ENCODE measurements around the gene SLC25A10.

SLC25A10 gene

DNA sequence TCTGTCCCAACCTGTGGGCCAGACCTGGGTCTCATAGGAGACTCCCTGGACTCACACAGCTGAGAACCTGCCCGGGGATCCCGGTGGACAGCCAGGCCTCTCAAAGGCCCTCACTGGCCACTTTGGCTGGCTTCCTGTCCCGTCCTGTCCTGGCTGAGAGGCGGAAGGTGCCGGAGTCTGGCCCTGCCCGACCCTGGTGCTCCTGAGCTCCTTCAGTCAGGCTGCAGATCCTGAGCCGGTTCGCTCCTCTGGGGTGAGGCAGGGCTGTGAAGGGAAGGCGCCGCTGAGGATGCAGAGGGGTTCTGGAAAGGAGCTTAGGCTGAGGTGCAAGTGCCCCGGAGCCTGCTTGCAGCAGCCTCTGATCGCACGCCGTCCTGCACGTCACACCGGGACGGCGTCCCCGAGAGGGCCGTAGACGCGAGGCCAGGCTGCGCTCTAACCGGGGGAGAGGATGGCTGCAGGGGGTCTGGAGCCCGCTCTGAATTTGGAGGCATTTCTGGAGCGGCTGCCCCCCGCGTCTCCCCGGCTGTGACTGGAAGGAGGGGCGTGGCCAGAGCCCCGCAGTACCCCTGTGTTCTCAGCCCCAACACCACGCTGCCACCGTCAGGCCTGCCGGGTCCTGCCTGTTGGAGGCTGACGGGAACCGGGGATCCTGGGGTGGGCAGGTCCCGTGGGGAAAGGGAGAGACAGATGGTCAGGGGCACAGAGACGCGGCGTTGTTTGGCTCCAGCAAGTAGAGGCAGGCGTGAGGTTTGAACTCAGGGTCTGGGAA lies 24.1 kb upstream of the SLC25A10 start:
- no peak for DNase-seq (ENCODE audit: low read depth)

GRCh38 chr17:81688616-81689015 lies 23.5 kb upstream of the SLC25A10 start:
- DNase-seq (ENCODE audit: low read depth), result no peak

- no peak for DNase-seq (ENCODE audit: low read depth)
Observed at GRCh38 chr17:81690066-81690465, 22.0 kb upstream of the SLC25A10 start.

GRCh38 chr17:81690549-81690948 lies 21.5 kb upstream of the SLC25A10 start:
- no peak for DNase-seq (ENCODE audit: low read depth)

- no peak for DNase-seq (ENCODE audit: low read depth)
Observed at GRCh38 chr17:81691196-81691595, 20.9 kb upstream of the SLC25A10 start.

GRCh38 chr17:81691608-81692007 lies 20.5 kb upstream of the SLC25A10 start:
- no peak for DNase-seq (ENCODE audit: low read depth)

DNA sequence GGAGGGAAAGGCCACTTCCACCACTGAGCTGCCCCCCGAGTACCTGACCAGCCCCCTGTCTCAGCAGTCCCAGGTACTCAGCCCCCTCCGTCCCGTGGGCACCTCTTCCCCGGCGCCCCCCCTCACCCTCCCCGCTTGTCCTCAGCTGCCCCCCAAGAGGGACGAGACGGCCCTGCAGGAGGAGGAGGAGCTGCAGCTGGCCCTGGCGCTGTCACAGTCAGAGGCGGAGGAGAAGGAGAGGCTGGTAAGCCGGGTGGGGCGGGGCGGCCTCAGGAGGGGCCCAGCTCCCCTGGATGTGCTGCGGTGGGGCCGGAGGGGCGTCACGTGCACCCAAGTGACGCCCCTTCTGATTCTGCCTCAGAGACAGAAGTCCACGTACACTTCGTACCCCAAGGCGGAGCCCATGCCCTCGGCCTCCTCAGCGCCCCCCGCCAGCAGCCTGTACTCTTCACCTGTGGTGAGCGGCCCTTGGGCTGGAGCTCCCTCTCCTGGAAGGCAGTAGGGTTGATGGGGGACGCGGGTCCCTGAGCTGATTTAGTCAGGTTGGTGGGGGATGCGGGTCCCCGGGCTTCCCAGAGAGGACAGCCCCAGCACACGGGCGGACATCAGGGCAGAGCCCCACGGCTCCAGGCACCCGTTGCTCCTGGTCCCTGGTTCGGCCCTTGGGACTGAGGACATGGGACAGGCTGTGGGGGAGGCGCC lies 18.4 kb upstream of the SLC25A10 start:
- no peak for DNase-seq (ENCODE audit: low read depth)

GRCh38 chr17:81694810-81695209 lies 17.3 kb upstream of the SLC25A10 start:
- no peak for DNase-seq (ENCODE audit: low read depth)

- DNase-seq (ENCODE audit: low read depth), result no peak
Observed at GRCh38 chr17:81695211-81695610, 16.9 kb upstream of the SLC25A10 start.

- DNase-seq (ENCODE audit: low read depth), result no peak
Observed at GRCh38 chr17:81695801-81696200, 16.3 kb upstream of the SLC25A10 start.

DNA sequence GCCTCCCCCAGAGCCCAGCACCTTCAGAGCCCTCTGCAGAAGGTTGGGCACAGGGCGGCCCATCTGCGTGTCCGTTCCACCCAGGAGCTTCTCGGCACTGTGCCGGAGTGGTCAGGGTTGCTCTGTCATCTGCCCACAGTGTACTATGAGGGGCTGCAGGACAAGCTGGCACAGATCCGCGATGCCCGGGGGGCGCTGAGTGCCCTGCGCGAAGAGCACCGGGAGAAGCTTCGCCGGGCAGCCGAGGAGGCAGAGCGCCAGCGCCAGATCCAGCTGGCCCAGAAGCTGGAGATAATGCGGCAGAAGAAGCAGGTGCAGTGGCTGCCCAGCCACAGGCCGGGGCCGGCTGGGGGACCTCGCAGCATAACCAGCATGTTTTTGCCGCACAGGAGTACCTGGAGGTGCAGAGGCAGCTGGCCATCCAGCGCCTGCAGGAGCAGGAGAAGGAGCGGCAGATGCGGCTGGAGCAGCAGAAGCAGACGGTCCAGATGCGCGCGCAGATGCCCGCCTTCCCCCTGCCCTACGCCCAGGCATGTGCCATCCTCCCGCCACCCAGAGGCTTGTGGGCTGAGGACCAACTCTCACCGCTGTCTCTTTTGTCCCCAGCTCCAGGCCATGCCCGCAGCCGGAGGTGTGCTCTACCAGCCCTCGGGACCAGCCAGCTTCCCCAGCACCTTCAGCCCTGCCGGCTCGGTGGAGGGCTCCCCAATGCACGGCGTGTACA lies 15.7 kb upstream of the SLC25A10 start:
- DNase-seq (ENCODE audit: low read depth), result no peak

DNA sequence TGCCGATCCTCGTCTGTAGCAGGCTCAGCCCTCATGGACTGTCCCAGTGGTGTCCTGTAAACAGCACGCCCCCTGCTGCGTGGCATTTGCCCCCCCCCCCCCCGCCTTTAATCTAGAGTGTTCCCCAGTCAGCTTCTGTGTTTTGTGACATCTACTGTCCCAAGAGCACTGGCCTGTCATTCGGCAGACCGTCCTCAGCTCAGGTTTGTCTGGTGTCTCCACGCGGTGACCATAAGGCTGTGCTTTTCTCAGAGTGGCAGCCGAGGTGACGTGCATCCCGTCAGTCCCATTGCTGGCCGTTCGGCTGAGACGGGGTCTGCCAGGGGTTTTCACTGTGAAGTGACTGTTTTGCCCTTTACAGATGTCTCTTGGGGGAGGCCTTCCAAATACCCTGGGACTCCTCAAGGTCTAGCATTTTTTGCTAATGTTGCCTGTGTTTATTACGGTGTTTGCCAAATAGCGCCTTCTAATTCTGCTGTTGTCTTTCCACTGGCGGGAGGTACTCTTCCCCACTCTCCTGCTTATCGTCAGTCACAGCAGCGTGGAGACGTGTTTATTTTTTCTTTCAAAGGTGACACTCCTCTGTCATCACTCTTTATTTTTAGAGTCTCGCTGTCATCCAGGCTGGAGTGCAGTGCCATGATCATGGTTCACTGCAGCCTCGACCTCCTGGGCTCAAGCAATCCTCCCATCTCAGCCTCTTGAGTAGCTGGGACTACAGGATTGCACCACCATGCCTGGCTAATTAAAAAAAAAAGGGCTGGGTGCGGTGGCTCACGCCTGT lies 14.6 kb upstream of the SLC25A10 start:
- DNase-seq (ENCODE audit: low read depth), result no peak

DNA sequence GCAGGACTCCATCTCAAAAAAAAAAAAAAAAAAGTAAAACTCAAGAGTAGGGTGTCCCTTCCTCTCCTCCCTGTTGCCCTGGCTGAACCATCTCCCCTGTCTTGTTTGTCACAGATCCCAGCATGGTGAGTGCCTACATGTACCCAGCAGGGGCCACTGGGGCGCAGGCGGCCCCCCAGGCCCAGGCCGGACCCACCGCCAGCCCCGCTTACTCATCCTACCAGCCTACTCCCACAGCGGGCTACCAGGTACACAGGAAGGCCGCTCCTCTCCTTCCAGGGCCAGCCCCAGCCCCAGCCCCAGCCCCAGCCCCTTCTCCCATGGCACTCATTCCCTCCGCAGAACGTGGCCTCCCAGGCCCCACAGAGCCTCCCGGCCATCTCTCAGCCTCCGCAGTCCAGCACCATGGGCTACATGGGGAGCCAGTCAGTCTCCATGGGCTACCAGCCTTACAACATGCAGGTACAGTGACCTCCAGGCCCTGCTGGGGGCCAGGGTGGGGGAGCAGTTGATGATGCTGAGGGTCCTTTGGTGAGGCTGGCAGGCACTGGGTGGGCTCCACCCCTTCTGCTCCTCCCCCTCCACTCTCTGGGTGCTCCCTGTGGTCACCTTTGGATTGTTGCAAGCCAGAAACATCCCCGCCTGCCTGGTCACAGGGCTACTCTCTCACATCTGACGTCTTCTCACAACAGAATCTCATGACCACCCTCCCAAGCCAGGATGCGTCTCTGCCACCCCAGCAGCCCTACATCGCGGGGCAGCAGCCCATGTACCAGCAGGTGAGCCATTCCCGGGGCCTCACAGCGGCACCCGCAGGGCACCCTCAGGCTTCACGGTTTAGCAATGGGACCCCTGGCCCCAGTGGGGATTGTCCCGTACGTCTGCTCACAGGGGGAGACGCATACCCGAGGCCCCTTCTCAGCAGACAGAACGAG lies 11.5 kb upstream of the SLC25A10 start:
- DNase-seq (ENCODE audit: low read depth), result no peak

- no peak for DNase-seq (ENCODE audit: low read depth)
Observed at GRCh38 chr17:81701288-81702071, 10.6 kb upstream of the SLC25A10 start.

GRCh38 chr17:81702934-81703746 lies 8.9 kb upstream of the SLC25A10 start, which contains the start of gene MRPL12:
Gene MRPL12 (plus strand): TSS chr17:81703367. CDS start chr17:81703502, 135 bp downstream.
- DNase-seq (ENCODE audit: low read depth), result peak; percentile 60

DNA sequence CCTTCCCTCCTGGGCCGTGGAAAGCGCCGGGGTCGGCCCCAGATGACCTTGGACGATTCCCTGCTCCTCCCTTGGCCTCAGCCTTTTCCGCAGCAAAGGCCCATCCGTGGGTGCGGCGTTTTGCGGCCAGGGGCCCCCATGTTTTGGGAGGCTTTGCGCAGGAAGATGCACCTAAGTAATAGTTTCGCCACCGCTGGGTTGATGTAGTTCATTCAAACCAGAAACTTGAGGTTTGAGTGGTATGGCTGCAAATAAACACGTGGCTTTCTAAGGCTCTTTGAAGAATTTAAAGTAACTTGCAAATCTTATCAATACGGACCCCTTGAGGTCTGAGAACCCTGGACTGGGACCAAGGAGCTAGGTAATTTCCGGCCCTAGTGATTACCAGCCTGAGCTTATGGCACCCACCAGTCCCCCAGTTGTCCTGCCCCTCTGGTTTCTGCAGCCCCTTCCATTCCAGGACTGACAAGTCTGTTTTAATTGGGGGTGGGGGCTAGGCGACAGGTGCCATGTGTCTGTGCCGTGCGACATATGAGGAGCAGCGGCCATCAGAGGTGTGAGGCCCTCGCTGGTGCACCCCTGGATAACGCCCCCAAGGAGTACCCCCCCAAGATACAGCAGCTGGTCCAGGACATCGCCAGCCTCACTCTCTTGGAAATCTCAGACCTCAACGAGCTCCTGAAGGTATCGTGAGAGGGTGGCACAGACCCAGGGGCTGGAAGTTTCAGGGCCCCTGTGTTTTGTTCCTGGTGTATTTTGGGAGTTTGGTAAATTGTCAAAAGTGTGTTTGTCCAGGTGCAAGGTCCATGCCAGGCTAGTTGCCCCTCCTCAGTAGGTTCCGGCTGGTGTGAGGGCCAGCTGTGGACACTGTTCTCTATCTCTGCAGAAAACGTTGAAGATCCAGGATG lies 8.1 kb upstream of the SLC25A10 start:
- no peak for DNase-seq (ENCODE audit: low read depth)

DNA sequence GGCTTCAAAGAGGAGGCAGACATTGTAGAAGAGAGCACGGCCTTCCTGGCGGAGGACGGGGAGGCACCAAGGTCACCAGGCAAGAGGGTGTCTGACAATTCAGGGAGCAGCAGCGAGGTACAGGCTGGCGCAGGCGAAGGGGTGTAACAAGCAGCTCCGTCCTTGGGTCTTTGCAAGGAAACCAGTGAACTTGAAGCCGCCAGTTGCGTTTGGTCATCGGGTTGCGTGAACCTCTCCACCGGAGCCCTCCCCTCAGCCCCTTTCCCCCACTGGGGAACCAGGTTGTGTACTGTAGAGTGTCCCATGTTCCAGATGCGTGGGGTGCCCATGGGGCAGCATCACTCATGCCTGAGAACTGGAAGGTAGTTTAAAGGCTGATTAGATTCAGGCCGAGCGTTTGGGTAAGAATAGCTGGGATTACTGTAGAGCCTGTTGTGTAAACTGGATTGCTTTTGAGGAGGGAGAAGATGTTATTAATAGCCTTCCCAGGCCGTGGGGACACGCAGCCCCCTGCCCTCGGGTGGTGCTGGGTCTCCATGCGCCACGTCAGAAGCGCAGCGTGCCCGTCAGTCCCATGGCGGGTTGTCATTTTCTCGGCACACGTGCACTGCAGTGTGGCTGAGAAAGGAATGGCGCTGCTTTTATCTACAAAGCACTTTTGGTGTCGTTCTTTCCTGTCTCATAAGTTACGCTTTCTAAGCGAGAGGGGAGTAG lies 6.4 kb upstream of the SLC25A10 start:
- DNase-seq (ENCODE audit: low read depth), result no peak

DNA sequence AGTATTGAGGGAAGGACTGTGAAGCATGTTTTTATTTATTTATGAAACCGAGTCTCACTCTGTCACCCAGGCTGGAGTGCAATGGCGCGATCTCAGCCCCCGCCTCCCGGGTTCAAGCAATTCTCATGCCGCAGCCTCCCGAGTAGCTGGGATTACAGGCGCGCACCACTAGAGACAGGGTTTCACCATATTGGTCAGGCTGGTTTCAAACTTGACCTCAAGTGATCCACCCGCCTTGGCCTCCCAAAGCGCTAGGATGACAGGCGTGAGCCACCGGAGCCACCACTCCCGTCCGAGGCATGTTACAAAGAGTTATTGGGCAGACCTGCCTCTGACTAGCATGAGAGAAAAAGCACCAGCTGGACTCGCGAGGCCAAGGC lies 5.9 kb upstream of the SLC25A10 start:
- no peak for DNase-seq (ENCODE audit: low read depth)

Measured in non-pigmented ciliary epithelial cell (primary cell).